Large intestine (tissue), 3 donors: ENCODE results near the gene GNB5. TPM values are rescaled to one million over a fixed set of nuclear protein-coding genes. Genes with fewer than 3 reads are reported as not detected.
A peak's percentile ranks its signal among the peaks of the same experiment; 100 is the strongest.

ENCODE experiments used
- DNase-seq, 2 donors: peaks; one replicate each; pipeline versions ENCODE4 v3.0.0 to v3.0.0-alpha.2; 2013
- H3K27ac ChIP-seq: one replicate; pipeline ENCODE4 v1.5.1; 2013; ENCODE audit warnings: low read length
- H3K27me3 ChIP-seq: 2 replicates; pipeline ENCODE4 v1.6.1; 2013; ENCODE audit warnings: low read length; ENCODE audit not compliant: control insufficient read depth, insufficient read depth
- H3K36me3 ChIP-seq: 2 replicates; pipeline ENCODE4 v1.6.1; 2013; ENCODE audit warnings: low read length; ENCODE audit not compliant: control insufficient read depth, insufficient read depth
- H3K4me1 ChIP-seq: one replicate; pipeline ENCODE4 v1.6.1; 2013; ENCODE audit warnings: low read length; ENCODE audit not compliant: control insufficient read depth, insufficient read depth
- H3K4me3 ChIP-seq: one replicate; pipeline ENCODE4 v1.5.1; 2013; ENCODE audit warnings: low read length
- H3K9me3 ChIP-seq: one replicate; pipeline ENCODE4 v1.6.1; 2013; ENCODE audit warnings: mild to moderate bottlenecking, low read depth, low read length, moderate library complexity; ENCODE audit not compliant: control insufficient read depth
- WGBS: methylation state at CpG from one replicate; pipeline ENCODE4 v1.1.5; 2013; ENCODE audit warnings: low lambda C conversion rate; ENCODE audit not compliant: insufficient coverage; 5-methylcytosine and 5-hydroxymethylcytosine counted together
- polyA plus RNA-seq: library from polyadenylated mRNA; unstranded; fragments of 120-200 nt; gene quantifications from one replicate; pipeline ENCODE4 v1.2.1, GENCODE V29; 2013

GNB5 gene
- polyA plus RNA-seq, 1 donor: 7.9 TPM

DNA sequence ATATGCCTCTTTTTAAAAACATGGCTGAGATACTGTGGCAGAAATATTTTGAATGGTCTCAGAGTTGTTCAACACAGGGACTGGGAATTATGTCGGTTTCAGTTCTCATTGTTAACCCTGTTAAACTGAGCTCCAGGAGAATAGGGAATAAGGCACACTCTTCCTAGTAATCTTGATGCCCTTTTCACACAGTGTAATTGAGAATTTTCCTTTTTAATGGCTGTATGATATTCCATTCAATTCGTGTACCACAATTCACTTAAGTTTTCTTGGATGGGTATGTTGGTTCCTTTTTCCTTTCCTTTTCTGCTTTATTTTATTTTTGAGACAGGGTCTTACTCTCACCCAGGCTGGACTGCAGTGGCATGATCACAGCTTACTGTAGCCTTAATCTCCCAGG is 44.9 kb downstream of the GNB5 start:
- H3K36me3 ChIP-seq: no peaks in the 10 kb centered on the region
- H3K27me3 ChIP-seq: no peaks in the 10 kb centered on the region
- DNase-seq: no peak
- H3K4me1 ChIP-seq: no peaks in the 10 kb centered on the region
- no peaks in the 10 kb centered on the region for H3K9me3 ChIP-seq
- H3K27ac ChIP-seq: no peak overlapping the region
- 100% methylated on average over 2 of the region's 2 CpGs for WGBS
- H3K4me3 ChIP-seq: no peak overlapping the region

DNA sequence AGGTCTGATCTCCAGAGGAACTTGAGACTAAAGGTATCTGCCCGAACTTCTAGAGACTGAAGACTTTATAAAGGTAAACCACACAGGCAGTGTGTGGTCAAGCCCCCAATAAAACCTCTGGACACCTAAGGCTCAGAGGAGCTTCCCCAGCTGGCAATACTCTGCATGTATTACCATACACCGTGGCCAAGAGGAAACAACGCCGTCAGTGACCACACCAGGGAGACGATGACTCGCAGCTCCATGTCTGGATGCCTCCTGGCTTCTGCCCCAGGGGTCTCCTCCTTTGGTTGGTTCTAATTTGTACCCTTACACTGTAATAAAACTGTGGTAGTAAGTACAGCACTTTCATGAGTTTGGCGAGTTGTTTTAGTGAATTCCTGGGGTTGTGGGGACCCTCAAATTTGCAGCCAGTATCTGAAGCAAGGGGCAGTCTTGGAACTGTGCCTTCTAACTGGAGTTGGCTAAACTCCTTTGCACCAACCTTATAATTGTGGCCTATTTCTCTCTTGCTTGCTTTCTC is 46.5 kb downstream of the GNB5 start:
- no peaks in the 10 kb centered on the region for H3K27me3 ChIP-seq

DNA sequence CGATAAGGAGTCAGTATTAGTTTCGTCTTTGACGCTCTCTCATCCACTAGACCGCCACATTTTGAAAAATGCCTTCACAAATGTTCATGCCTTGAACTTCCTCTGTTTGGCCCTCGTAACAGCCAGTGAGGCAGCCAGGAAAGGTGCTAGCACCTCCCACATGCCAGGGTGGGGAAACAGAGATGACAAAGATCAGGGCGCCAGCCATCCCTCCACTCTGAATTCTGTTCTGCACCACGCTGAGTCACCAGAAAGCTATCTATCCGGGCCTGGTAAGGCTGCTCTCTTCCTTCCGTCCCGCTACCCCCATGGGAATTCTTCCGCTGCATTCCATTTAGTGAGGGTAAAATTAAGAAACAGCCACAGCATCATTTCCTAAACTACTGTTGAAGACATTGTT is 47.3 kb downstream of the GNB5 start:
- Histone ChIP-seq H3K27ac (no peak overlapping the region), H3K9me3 (no peaks in the 10 kb centered on the region), H3K4me1 (no peaks in the 10 kb centered on the region), H3K27me3 (no peaks in the 10 kb centered on the region), H3K4me3 (no peak overlapping the region), H3K36me3 (no peaks in the 10 kb centered on the region)
- WGBS: no CpG with 5 or more reads among the region's 11 CpGs
- no peak for DNase-seq

More for the DNA sequence above, 46.5 kb downstream of the GNB5 start:
- Histone ChIP-seq H3K9me3 (no peaks in the 10 kb centered on the region), H3K27ac (no peak overlapping the region), H3K4me3 (no peak overlapping the region), H3K36me3 (no peaks in the 10 kb centered on the region), H3K4me1 (no peaks in the 10 kb centered on the region)
- no CpG with 5 or more reads among the region's 7 CpGs for WGBS
- DNase-seq: no peak

DNA sequence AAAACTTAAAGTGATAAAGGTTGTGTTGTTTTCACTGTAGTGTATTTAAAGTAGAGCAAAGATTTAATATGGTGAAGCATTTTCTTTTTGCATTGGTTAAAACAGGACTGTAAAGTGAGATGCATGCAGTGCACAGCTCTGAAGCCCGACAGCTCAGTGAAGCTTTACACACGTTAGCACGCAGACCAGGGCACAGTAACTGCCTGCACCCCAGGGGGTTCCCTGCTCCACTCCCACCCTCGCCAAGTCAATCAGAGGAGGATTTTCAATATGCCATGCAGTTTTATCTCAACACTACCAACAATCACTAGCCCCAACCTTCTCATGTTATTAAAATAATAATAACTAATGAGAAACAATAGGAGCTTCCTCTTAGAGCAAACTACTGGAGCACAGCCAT is 50.5 kb downstream of the GNB5 start:
- peaks cover 8% of the 10 kb centered on the region for H3K4me1 ChIP-seq
- whole genome bisulfite sequencing: no CpG with 5 or more reads among the region's 4 CpGs
- no peaks in the 10 kb centered on the region for H3K36me3 ChIP-seq
- no peak overlapping the region for H3K4me3 ChIP-seq
- H3K9me3 ChIP-seq: no peaks in the 10 kb centered on the region
- DNase-seq: no peak
- no peaks in the 10 kb centered on the region for H3K27me3 ChIP-seq
- H3K27ac ChIP-seq: no peak overlapping the region

DNA sequence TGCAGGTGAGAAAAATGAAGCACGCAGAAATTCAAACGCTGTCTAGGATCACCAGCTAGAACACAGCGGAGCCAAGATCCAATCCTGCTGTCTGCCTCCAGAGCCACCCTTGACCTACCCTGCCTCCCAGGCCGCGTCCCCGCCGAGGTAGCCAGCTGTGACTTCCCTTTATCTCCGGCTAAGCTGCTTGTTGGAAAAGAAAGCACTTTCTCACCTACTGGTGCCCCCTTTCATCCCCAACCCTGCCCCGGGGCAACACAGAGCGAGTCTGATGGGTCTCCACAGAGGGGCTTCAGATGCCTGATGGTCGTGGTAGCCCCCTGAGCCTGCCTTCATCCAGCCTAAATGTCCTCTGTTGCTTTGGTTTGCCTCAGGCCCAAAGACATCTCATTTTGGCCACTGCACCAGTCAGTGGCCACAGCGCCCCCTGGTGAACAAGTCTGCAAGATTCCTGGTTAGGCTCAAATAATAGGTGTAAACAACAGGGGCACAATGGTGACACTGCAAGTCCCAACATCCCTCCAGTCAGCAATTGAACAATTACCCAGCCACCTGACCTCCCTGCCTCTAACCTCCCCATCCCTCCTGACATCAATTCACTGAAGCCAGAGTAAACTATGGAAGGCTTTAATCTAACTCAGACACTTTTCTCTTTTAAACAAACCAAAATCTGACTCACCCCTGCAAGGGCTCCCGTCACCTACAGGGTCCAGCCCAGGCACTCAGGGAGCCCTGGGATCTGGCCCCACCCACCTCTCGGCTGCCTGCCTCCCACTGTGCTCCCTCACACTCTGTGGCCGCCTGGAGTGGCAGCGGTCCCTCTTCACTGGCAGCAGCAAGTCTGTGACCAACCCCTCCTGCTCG is 51.4 kb downstream of the GNB5 start:
- WGBS: no CpG with 5 or more reads among the region's 17 CpGs
- peak; percentile 37 to 48 for DNase-seq
- H3K27ac ChIP-seq: no peak overlapping the region

DNA sequence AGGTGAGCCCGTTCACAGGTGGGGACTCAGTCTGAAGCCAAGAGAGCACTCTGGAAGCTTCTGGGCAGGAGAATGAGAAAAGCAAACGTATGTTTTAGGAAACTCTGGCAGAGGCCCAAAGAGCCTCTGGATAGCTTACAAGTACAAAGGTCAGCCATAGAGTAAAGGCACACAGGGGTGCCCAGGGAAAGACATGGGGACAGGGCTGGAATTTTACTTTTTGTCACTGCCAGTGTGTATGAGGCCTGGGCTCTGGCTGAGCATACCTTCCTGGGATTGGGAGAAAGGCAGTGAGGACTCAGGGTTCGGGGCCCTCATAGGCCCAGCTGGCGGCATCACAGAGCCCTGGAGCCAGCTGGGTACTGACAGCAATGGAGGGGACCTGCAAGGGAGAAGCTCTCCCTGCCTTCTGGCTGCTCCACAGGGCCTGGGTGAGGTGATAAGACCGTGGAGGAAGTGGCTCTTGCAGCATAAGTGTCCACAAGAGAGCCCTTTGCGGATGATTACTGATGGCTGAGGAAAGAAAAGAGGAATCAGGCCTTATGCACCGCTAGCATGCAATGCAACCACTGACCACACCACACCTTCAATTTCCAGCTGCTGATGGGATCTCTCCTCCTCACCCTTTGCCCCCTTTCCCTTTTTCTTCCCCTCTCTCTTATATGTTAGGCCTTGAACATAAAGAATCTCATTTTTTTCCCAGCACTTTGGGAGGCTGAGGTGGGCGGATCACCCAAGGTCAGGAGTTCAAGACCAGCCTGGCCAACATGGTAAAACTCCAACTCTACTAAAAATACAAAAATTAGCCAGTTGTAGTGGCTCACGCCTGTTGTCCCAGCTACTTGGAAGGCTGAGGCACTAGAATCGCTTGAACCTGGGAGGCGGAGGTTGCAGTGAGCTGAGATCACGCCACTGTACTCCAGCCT is 53.5 kb downstream of the GNB5 start:
- no peak overlapping the region for H3K27ac ChIP-seq
- H3K27me3 ChIP-seq: no peaks in the 10 kb centered on the region
- no peak overlapping the region for H3K4me3 ChIP-seq
- DNase-seq: peak in 1 of 2 donors; percentile 23
- no peaks in the 10 kb centered on the region for H3K36me3 ChIP-seq
- peaks cover 16% of the 10 kb centered on the region for H3K4me1 ChIP-seq
- WGBS: no CpG with 5 or more reads among the region's 12 CpGs
- no peaks in the 10 kb centered on the region for H3K9me3 ChIP-seq

More for the DNA sequence above, 51.4 kb downstream of the GNB5 start:
- Histone ChIP-seq H3K36me3 (no peaks in the 10 kb centered on the region), H3K4me3 (no peak overlapping the region), H3K27me3 (no peaks in the 10 kb centered on the region), H3K9me3 (no peaks in the 10 kb centered on the region), H3K4me1 (peaks cover 8% of the 10 kb centered on the region)

DNA sequence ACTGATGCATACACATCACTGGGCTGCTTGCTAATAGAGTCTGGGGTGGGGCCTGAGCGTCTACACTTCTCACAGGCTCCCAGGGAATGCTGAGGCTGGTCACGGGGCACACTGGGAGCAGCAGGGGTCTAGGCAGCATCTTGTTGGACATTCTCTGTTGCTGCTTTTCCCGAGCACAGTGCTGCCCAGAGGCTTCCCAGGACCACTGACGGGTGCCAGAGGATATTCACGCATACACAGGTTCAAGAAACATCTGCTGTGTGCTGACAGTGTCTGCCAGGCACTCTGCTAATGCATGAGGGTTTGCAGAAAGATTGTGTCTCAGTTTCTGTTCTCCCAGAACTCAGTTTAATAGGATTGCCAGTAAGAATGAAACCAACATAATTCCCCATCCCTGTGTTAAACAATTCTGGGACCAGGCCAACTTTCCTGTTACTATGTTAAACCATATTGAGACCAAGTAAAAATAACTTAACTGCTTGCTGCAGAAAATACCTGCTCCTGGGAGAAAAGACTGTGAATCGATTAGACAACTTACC is 54.7 kb downstream of the GNB5 start:
- Histone ChIP-seq H3K4me3 (no peak overlapping the region), H3K36me3 (no peaks in the 10 kb centered on the region), H3K27me3 (no peaks in the 10 kb centered on the region), H3K27ac (no peak overlapping the region), H3K9me3 (no peaks in the 10 kb centered on the region), H3K4me1 (peaks cover 16% of the 10 kb centered on the region)
- WGBS: no CpG with 5 or more reads among the region's 6 CpGs
- DNase-seq: no peak

DNA sequence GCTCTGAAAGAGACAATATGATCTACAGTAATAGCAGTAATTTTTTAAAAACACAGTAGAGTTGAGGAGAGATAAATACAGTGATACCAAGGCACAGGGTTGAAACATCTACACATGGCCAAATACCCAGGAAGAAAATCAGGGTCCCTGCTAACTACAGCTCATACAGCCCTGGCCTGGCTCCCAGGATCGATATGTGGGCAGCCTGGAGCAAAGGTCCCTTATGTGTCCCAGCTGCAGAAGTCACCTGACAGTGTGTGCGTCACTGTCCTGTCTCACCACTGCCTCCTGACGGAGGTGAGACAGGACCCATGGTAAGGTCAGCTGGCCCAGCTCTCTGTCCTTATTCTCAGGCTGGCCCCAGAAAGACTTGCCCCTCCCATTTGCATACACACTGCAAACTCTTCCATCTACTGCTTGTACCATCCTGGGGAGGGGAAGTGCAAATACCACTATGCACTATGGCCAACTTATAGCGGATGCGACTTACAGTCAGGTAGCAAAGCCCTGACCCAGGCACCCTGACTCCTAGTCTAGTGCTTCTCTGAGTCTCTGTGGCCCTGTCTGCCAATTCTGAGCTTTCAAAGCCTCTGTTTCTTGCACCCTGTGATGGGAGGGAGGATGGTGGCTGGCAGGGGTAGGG is 56.6 kb downstream of the GNB5 start:
- WGBS: no CpG with 5 or more reads among the region's 5 CpGs
- Histone ChIP-seq H3K27ac (peak overlapping the region; percentile 27), H3K4me3 (no peak overlapping the region), H3K36me3 (no peaks in the 10 kb centered on the region), H3K9me3 (no peaks in the 10 kb centered on the region), H3K27me3 (no peaks in the 10 kb centered on the region), H3K4me1 (peaks cover 16% of the 10 kb centered on the region)
- peak; percentile 73 to 83 for DNase-seq

DNA sequence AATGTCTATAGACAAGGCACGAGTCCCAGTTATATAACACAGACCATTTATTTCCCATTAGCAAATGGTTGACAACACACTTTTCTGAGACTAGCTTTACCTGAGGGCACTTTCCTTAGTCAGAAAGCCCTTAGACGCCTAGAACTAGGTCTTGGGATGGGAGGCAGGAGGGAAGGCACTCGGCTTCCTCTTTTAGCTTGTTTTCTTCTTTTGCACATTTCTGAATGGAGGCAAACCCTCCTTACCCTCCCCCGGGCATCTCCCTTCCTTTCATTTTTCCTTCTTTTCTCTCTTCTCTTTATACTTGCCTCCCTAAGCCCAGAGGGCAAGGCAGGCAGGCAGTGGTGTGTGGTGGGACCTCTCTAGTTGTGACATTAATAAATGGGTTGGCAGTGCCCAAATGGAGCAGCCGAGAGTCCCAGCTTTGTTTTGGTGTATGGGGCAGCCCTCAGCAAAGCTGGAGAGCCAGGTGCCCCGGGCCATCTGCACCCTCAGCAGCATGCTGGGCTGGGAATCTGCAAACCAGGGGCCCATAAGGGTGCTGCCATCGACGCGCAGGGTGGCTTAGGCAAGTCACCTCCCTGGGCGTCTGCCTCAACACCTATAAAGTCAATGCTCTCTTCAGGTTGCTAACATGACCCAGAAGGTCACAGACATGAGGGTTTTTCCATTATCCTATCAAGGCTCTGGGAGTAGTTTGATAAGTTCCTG is 57.5 kb downstream of the GNB5 start:
- H3K36me3 ChIP-seq: no peaks in the 10 kb centered on the region
- no CpG with 5 or more reads among the region's 10 CpGs for WGBS
- H3K27ac ChIP-seq: no peak overlapping the region

More for the DNA sequence above, 57.5 kb downstream of the GNB5 start:
- H3K9me3 ChIP-seq: no peaks in the 10 kb centered on the region
- H3K27me3 ChIP-seq: no peaks in the 10 kb centered on the region
- DNase-seq: no peak
- peaks cover 16% of the 10 kb centered on the region for H3K4me1 ChIP-seq
- no peak overlapping the region for H3K4me3 ChIP-seq
